Measurements from ENCODE around the gene DBH. TPM values are rescaled to one million over a fixed set of nuclear protein-coding genes. Genes with fewer than 3 reads are reported as not detected.

DBH gene
- total and polyA plus RNA-seq, 2 donors (not counting 3 experiments of a cell fraction or from before 2014, with no cell fraction given): not detected

- no peaks in the 10 kb centered on the region for H3K36me3 ChIP-seq (ENCODE audit: control insufficient read depth in 2 of 2, extremely low read depth in 1 of 2, insufficient read depth in 2 of 2, low read length in 2 of 2)
- no TSS peak for BruUV-seq (replicated peaks)
- H3K27me3 ChIP-seq (ENCODE audit: control insufficient read depth in 2 of 2, insufficient read depth in 2 of 2, low read length in 2 of 2): no peaks in the 10 kb centered on the region
- no peak overlapping the region for H3K4me3 ChIP-seq (replicated peaks in 1 of 3; ENCODE audit: insufficient read depth in 1 of 3, low read depth in 1 of 3, low read length in 3 of 3)
- no peaks in the 10 kb centered on the region for H3K79me2 ChIP-seq (ENCODE audit: control insufficient read depth, insufficient read depth, low read length)
- DNase-seq (ENCODE audit: low read depth, low spot score) (no peak), FAIRE-seq (no peak)
- H3K4me1 ChIP-seq (ENCODE audit: control insufficient read depth, extremely low read depth, insufficient read depth, low read length): no peaks in the 10 kb centered on the region
- intact Hi-C loops (cut with micrococcal nuclease): no loop called here
- dilution Hi-C loops (cut with MboI; ENCODE audit: extremely low pct_ligation_motif_present, low sequenced_read_pairs): no loop called here
- ChIA-PET POLR2A (no interaction called here), CTCF (no interaction called here)
- TF ChIP-seq JUN (IDR thresholded peaks at IDR 0.05; ENCODE audit: borderline replicate concordance, insufficient read depth, insufficient read length, low read depth): no peak
- no peak for TF ChIP-seq CTCF (IDR thresholded peaks at IDR 0.05; ENCODE audit: extremely low read depth in 1 of 2, insufficient read depth in 1 of 2, low read depth in 1 of 2, low read length in 2 of 2)
- TF ChIP-seq MAX (IDR thresholded peaks at IDR 0.05; ENCODE audit: insufficient read depth, insufficient read length): no peak
- TF ChIP-seq GATA2 (IDR thresholded peaks at IDR 0.05; ENCODE audit: insufficient read depth, insufficient read length, low read depth, low read length): no peak
- no peaks in the 10 kb centered on the region for H3K9me3 ChIP-seq (replicated peaks; ENCODE audit: control insufficient read depth, insufficient read depth, low read length)
- H2AFZ ChIP-seq (ENCODE audit: low read depth, low read length): no peak overlapping the region
- H3K27ac ChIP-seq (ENCODE audit: insufficient read depth, low read depth, low read length): no peak overlapping the region
- H3K9ac ChIP-seq (replicated peaks; ENCODE audit: extremely low read depth, insufficient read depth, low read length): no peak overlapping the region
- H3K4me2 ChIP-seq (ENCODE audit: insufficient read depth, low read length): no peak overlapping the region
- H3K9me1 ChIP-seq (replicated peaks; ENCODE audit: control insufficient read depth, extremely low read depth, insufficient read depth, low read length): no peaks in the 10 kb centered on the region
- no peaks in the 10 kb centered on the region for H4K20me1 ChIP-seq (replicated peaks; ENCODE audit: control insufficient read depth, extremely low read depth, insufficient read depth, low read length)
Measured at GRCh38 chr9:133643978-133644760, 8.0 kb downstream of the DBH start.

All from endothelial cell of umbilical vein (primary cell).